IMR-90 (cell line): ENCODE results near the gene CCND1.

Experiments used
- CEBPB ChIP-seq: IDR thresholded peaks from 2 replicates; pipeline ENCODE4 v1.6.1; 2012; ENCODE audit warnings: low read depth, low read length, improper control_type of control experiment
- CHD1 ChIP-seq: IDR thresholded peaks from 2 replicates; pipeline ENCODE4 v1.6.1; 2012; ENCODE audit warnings: low read depth, low read length, improper control_type of control experiment
- ELK1 ChIP-seq: fragments of 150-350 bp; IDR thresholded peaks from 2 replicates; pipeline ENCODE4 v1.6.1; 2016; ENCODE audit warnings: low read depth, mild to moderate bottlenecking, low read length, moderate library complexity, borderline replicate concordance
- MAZ ChIP-seq: IDR thresholded peaks from 2 replicates; pipeline ENCODE4 v1.6.1; 2012; ENCODE audit warnings: low read depth, mild to moderate bottlenecking, low read length, improper control_type of control experiment, moderate library complexity, borderline replicate concordance
- NFE2L2 ChIP-seq: fragments of 150-350 bp; IDR thresholded peaks from 2 replicates; pipeline ENCODE4 v1.6.1; 2016; ENCODE audit warnings: low read depth, mild to moderate bottlenecking, low read length
- POLR2A ChIP-seq: IDR thresholded peaks from 2 replicates; pipeline ENCODE4 v1.6.1; 2012; ENCODE audit warnings: mild to moderate bottlenecking, low read depth, low read length
- RAD21 ChIP-seq: IDR thresholded peaks from 2 replicates; pipeline ENCODE4 v1.6.1; 2012; ENCODE audit warnings: low read length, improper control_type of control experiment
- RCOR1 ChIP-seq: IDR thresholded peaks from 2 replicates; pipeline ENCODE4 v1.6.1; 2012; ENCODE audit warnings: mild to moderate bottlenecking, low read length, improper control_type of control experiment; ENCODE audit not compliant: insufficient replicate concordance
- RFX5 ChIP-seq: IDR thresholded peaks from 2 replicates; pipeline ENCODE4 v1.8.0; 2012; ENCODE audit warnings: low read depth, mild to moderate bottlenecking, low read length, moderate library complexity
- SMC3 ChIP-seq: fragments of 150-350 bp; IDR thresholded peaks from 2 replicates; pipeline ENCODE4 v1.6.1; 2016; ENCODE audit warnings: low read depth, mild to moderate bottlenecking, antibody characterized with exemption, low read length, moderate library complexity
- TF ChIP-seq, protein P1 (sequence below): conservative IDR thresholded peaks from 2 replicates; pipeline ENCODE4 v1.5.1; 2012; ENCODE audit warnings: mild to moderate bottlenecking, low read depth, low read length, improper control_type of control experiment
- TF ChIP-seq, protein P2 (sequence below): fragments of 150-350 bp; IDR thresholded peaks from 2 replicates; pipeline ENCODE4 v1.6.1; 2017; ENCODE audit warnings: mild to moderate bottlenecking, antibody characterized with exemption, low read length, low read depth

GRCh38 chr11:69649576-69649900 lies 8.6 kb downstream of the CCND1 start:
- TF ChIP-seq POLR2A (no peak; the same call in 1 of the 2 replicates), ELK1 (no peak), CHD1 (no peak), MAZ (no peak), RAD21 (no peak), RFX5 (no peak), NFE2L2 (no peak), SMC3 (no peak), CEBPB (no peak), RCOR1 (no peak)
- TF ChIP-seq, protein P1, sequence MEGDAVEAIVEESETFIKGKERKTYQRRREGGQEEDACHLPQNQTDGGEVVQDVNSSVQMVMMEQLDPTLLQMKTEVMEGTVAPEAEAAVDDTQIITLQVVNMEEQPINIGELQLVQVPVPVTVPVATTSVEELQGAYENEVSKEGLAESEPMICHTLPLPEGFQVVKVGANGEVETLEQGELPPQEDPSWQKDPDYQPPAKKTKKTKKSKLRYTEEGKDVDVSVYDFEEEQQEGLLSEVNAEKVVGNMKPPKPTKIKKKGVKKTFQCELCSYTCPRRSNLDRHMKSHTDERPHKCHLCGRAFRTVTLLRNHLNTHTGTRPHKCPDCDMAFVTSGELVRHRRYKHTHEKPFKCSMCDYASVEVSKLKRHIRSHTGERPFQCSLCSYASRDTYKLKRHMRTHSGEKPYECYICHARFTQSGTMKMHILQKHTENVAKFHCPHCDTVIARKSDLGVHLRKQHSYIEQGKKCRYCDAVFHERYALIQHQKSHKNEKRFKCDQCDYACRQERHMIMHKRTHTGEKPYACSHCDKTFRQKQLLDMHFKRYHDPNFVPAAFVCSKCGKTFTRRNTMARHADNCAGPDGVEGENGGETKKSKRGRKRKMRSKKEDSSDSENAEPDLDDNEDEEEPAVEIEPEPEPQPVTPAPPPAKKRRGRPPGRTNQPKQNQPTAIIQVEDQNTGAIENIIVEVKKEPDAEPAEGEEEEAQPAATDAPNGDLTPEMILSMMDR = no peak
- TF ChIP-seq, protein P2, sequence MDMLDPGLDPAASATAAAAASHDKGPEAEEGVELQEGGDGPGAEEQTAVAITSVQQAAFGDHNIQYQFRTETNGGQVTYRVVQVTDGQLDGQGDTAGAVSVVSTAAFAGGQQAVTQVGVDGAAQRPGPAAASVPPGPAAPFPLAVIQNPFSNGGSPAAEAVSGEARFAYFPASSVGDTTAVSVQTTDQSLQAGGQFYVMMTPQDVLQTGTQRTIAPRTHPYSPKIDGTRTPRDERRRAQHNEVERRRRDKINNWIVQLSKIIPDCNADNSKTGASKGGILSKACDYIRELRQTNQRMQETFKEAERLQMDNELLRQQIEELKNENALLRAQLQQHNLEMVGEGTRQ = no peak
